ENCODE data around the gene COPE. TPM values are rescaled to one million over a fixed set of nuclear protein-coding genes. Genes with fewer than 3 reads are reported as not detected.
"Not testable (repeated sequence)": the region's sequence is repeated elsewhere in the genome, so short reads cannot be mapped to it uniquely, and the experiment has no call there.

The COPE gene
- total RNA-seq, 1 experiment from 2014 or later = 408 TPM

DNA sequence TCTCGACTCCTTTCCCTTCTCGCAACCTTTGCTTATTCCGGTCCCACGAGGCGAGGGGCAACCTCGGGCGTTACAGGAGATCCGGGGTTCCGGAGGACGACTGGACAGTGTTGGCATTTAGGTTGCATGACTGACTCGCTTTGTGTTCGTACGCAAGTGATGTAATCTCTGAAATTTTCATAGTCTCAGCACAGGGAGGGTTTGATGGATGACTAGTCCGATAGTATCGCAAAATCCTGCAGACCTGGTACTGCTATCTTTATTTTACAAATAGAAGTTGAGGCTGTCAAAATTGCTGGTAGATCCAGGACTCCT is 670 bp upstream of the COPE start:
- ATAC-seq (no peak), DNase-seq (no peak)
- ChIA-PET POLR2A (ENCODE audit: unreplicated experiment) (interaction anchor here (0.6 to 1.2 kb wide), 4 partner anchors 49 to 67 kb away, joined by 3 to 20 read pairs (median 6); no protein-coding TSS in a partner anchor), CTCF (interaction anchor here (2.3 kb wide), 1 partner anchor 67 kb away, joined by 12 read pairs; no protein-coding TSS in a partner anchor)
- H3K27ac ChIP-seq (ENCODE audit: low read length) = no peak overlapping the region; the same call in 1 of the 2 replicates
- H3K9me3 ChIP-seq (ENCODE audit: low read length) = no peaks in the 10 kb centered on the region
- peak overlapping the region; percentile 90 for H3K9ac ChIP-seq (ENCODE audit: low read length)
- no peaks in the 10 kb centered on the region for H4K20me1 ChIP-seq (ENCODE audit: low read length)
- no peaks in the 10 kb centered on the region for H3K27me3 ChIP-seq (ENCODE audit: low read length)
- peak overlapping the region; percentile 97 for H3K4me3 ChIP-seq (ENCODE audit: low read length)
- peaks cover 31% of the 10 kb centered on the region for H3K36me3 ChIP-seq (ENCODE audit: low read depth, low read length)
- no peaks in the 10 kb centered on the region for H3F3A ChIP-seq (ENCODE audit: low read length, unreplicated experiment)
- intact Hi-C loops (cut with micrococcal nuclease) = no loop called here
- peak overlapping the region; percentile 58 for H2AFZ ChIP-seq (ENCODE audit: low read length)
- H3K9me2 ChIP-seq (replicated peaks; ENCODE audit: low read length) = no peaks in the 10 kb centered on the region
- peaks cover 16% of the 10 kb centered on the region for H3K4me1 ChIP-seq (ENCODE audit: insufficient read depth, low read length)
- BruUV-seq (replicated peaks) = TSS peak; percentile 83
- no peak for TF ChIP-seq EZH2 (IDR thresholded peaks at IDR 0.05; ENCODE audit: low read length, unreplicated experiment)
- TF ChIP-seq, protein P1, sequence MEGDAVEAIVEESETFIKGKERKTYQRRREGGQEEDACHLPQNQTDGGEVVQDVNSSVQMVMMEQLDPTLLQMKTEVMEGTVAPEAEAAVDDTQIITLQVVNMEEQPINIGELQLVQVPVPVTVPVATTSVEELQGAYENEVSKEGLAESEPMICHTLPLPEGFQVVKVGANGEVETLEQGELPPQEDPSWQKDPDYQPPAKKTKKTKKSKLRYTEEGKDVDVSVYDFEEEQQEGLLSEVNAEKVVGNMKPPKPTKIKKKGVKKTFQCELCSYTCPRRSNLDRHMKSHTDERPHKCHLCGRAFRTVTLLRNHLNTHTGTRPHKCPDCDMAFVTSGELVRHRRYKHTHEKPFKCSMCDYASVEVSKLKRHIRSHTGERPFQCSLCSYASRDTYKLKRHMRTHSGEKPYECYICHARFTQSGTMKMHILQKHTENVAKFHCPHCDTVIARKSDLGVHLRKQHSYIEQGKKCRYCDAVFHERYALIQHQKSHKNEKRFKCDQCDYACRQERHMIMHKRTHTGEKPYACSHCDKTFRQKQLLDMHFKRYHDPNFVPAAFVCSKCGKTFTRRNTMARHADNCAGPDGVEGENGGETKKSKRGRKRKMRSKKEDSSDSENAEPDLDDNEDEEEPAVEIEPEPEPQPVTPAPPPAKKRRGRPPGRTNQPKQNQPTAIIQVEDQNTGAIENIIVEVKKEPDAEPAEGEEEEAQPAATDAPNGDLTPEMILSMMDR (conservative IDR thresholded peaks at IDR 0.05; ENCODE audit: low read depth, low read length) = no peak
- TF ChIP-seq EZH2phosphoT487 (IDR thresholded peaks at IDR 0.05; ENCODE audit: borderline replicate concordance, low read length) = no peak
- peaks cover 63% of the 10 kb centered on the region for H3K79me2 ChIP-seq (ENCODE audit: low read length)
- peak overlapping the region; percentile 96 for H3K4me2 ChIP-seq (ENCODE audit: low read length)

DNA sequence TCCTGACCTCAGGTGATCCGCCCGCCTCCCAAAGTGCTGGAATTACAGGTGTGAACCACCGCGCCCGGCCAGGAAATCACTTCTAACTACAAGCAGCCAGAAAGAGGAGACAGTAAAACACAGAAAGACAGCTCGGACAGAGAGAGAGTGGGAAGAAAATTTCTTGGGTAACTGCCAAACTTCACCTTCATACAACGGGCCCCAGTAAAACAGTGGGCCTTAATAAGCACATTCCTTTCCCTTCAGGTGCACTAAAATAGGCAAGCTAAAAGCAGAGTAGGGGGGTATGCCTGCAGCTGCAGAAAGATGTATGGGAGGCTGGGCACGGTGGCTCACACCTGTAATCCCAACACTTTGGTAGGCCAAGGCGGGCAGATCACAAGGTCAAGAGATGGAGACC is 1.6 kb downstream of the COPE start:
- POLR2A ChIA-PET (ENCODE audit: unreplicated experiment); H3F3A ChIP-seq (ENCODE audit: low read length, unreplicated experiment); intact Hi-C loops (cut with micrococcal nuclease); BruUV-seq (replicated peaks); H3K9me2 ChIP-seq (replicated peaks; ENCODE audit: low read length); ATAC-seq; H4K20me1 ChIP-seq (ENCODE audit: low read length); H3K27ac ChIP-seq (ENCODE audit: low read length); DNase-seq; H3K9me3 ChIP-seq (ENCODE audit: low read length); H2AFZ ChIP-seq (ENCODE audit: low read length); H3K27me3 ChIP-seq (ENCODE audit: low read length): not testable (repeated sequence)
- peak overlapping the region; percentile 97 for H3K4me3 ChIP-seq (ENCODE audit: low read length)
- peaks cover 16% of the 10 kb centered on the region for H3K4me1 ChIP-seq (ENCODE audit: insufficient read depth, low read length)
- CTCF ChIA-PET = interaction anchor here (0.7 to 2.3 kb wide), 2 partner anchors 69 to 70 kb away, joined by 8 to 12 read pairs; no protein-coding TSS in a partner anchor
- H3K36me3 ChIP-seq (ENCODE audit: low read depth, low read length) = peaks cover 22% of the 10 kb centered on the region
- H3K4me2 ChIP-seq (ENCODE audit: low read length) = peak overlapping the region; percentile 92
- peaks cover 83% of the 10 kb centered on the region for H3K79me2 ChIP-seq (ENCODE audit: low read length)
- H3K9ac ChIP-seq (ENCODE audit: low read length) = peak overlapping the region; percentile 92; the same call in 1 of the 2 replicates

GRCh38 chr19:18915639-18916038 is 3.5 kb downstream of the COPE start:
- no peaks in the 10 kb centered on the region for H3K27me3 ChIP-seq (ENCODE audit: low read length)

More at GRCh38 chr19:18915639-18916038, 3.5 kb downstream of the COPE start:
- TF ChIP-seq, protein P1 (conservative IDR thresholded peaks at IDR 0.05; ENCODE audit: low read depth, low read length) = peak; percentile 64
- TF ChIP-seq EZH2phosphoT487 (IDR thresholded peaks at IDR 0.05; ENCODE audit: borderline replicate concordance, low read length) = no peak
- BruUV-seq (replicated peaks) = no TSS peak
- CTCF ChIA-PET = no interaction called here
- Histone ChIP-seq H3K9me2 (replicated peaks; ENCODE audit: low read length) (no peaks in the 10 kb centered on the region), H3K79me2 (ENCODE audit: low read length) (peaks cover 73% of the 10 kb centered on the region), H3K36me3 (ENCODE audit: low read depth, low read length) (peaks cover 13% of the 10 kb centered on the region; the same call in 1 of the 2 replicates), H2AFZ (ENCODE audit: low read length) (no peak overlapping the region), H3K9ac (ENCODE audit: low read length) (no peak overlapping the region), H3K27ac (ENCODE audit: low read length) (no peak overlapping the region), H3K4me3 (ENCODE audit: low read length) (no peak overlapping the region), H3K9me3 (ENCODE audit: low read length) (no peaks in the 10 kb centered on the region), H4K20me1 (ENCODE audit: low read length) (0 out of 2 replicates have a peak, but pooled peaks cover 6% of the 10 kb centered on the region), H3F3A (ENCODE audit: low read length, unreplicated experiment) (no peaks in the 10 kb centered on the region), H3K4me2 (ENCODE audit: low read length) (no peak overlapping the region), H3K4me1 (ENCODE audit: insufficient read depth, low read length) (peaks cover 16% of the 10 kb centered on the region)
- DNase-seq = peak; percentile 55
- POLR2A ChIA-PET (ENCODE audit: unreplicated experiment) = no interaction called here
- intact Hi-C loops (cut with micrococcal nuclease) = no loop called here
- no peak for ATAC-seq

All from PC-3 (cell line).